H1 (cell line): ENCODE measurements around the gene HNRNPDL. TPM values are rescaled to one million over a fixed set of nuclear protein-coding genes. Genes with fewer than 3 reads are reported as not detected.
A peak's percentile ranks its signal among the peaks of the same experiment; 100 is the strongest.

Experiments
- CTCF ChIA-PET: fragments of 300-600 bp; sonication (Branson Sonifier 250); formaldehyde crosslinking; loops from one replicate; lab custom pipeline; 2021; ENCODE audit not compliant: partially characterized antibody; lab: Charles Lee
- POLR2A ChIA-PET: fragments of 300-600 bp; sonication (Branson Sonifier 250); formaldehyde crosslinking; loops from one replicate; lab custom pipeline; 2021; ENCODE audit warnings: inconsistent platforms; ENCODE audit not compliant: partially characterized antibody; lab: Charles Lee
- DNase-seq, 2 experiments: peaks; one replicate each; pipeline versions ENCODE4 v3.0.0 to v3.0.0-alpha.2; 2010 to 2022; ENCODE audit warnings: low spot score in 2 of 2, low read depth in 1 of 2, mixed read lengths in 1 of 2
- FAIRE-seq: peaks from 2 replicates; lab custom pipeline; 2011; peaks lifted over from hg19 to GRCh38; lab: Jason Lieb, UNC
- H2AFZ ChIP-seq: 2 replicates; pipeline ENCODE4 v1.8.1; 2012; ENCODE audit warnings: low read length, inconsistent platforms
- H2AK5ac ChIP-seq: 2 replicates; pipeline ENCODE4 v1.6.1; 2013; ENCODE audit warnings: low read depth, low read length
- H2BK120ac ChIP-seq: replicated peaks from 2 replicates; pipeline ENCODE3; 2013; ENCODE audit warnings: low read depth, low read length, inconsistent platforms
- H2BK12ac ChIP-seq: 2 replicates; pipeline ENCODE4 v1.6.1; 2013; ENCODE audit warnings: low read depth, low read length
- H2BK15ac ChIP-seq: 2 replicates; pipeline ENCODE4 v1.6.1; 2013; ENCODE audit warnings: low read length
- H2BK20ac ChIP-seq: 2 replicates; pipeline ENCODE4 v1.6.1; 2013; ENCODE audit warnings: low read length
- H2BK5ac ChIP-seq: 2 replicates; pipeline ENCODE4 v1.6.1; 2013; ENCODE audit warnings: low read depth, low read length
- H3K14ac ChIP-seq: 2 replicates; pipeline ENCODE4 v1.6.1; 2013; ENCODE audit warnings: inconsistent platforms; ENCODE audit not compliant: insufficient read length
- H3K18ac ChIP-seq: 2 replicates; pipeline ENCODE4 v1.6.1; 2013; ENCODE audit warnings: low read length; ENCODE audit errors: extremely low read depth
- H3K23ac ChIP-seq: 2 replicates; pipeline ENCODE4 v1.6.1; 2013; ENCODE audit warnings: inconsistent platforms; ENCODE audit not compliant: insufficient read length
- H3K23me2 ChIP-seq: 2 replicates; pipeline ENCODE4 v1.6.1; 2013; ENCODE audit warnings: low read depth, low read length
- H3K27ac ChIP-seq: 2 replicates; pipeline ENCODE4 v1.6.1; 2011; ENCODE audit warnings: low read depth, low read length, inconsistent platforms
- H3K27me3 ChIP-seq, 4 experiments: replicated peaks in 1 of 4; 1 replicate in 1 of 4; 2 replicates in 3 of 4; pipeline versions ENCODE4 v1.6.1 to v1.8.1; 2011 to 2013; ENCODE audit warnings: low read length in 3 of 4, mild to moderate bottlenecking in 3 of 4, inconsistent platforms in 2 of 4, mixed read lengths in 2 of 4, moderate library complexity in 1 of 4; ENCODE audit not compliant: control insufficient read depth in 3 of 4, insufficient read depth in 3 of 4; ENCODE audit errors: extremely low read depth in 1 of 4
- H3K36me3 ChIP-seq, 4 experiments: 2 replicates each; pipeline versions ENCODE4 v1.6.1 to v1.8.1; 2011 to 2013; ENCODE audit warnings: mild to moderate bottlenecking in 4 of 4, low read length in 3 of 4, moderate library complexity in 2 of 4, control low read depth in 1 of 4, inconsistent platforms in 1 of 4; ENCODE audit not compliant: insufficient read depth in 4 of 4, control insufficient read depth in 2 of 4
- H3K4ac ChIP-seq: replicated peaks from 2 replicates; pipeline ENCODE3; 2013; ENCODE audit warnings: low read length, low read depth, mixed read lengths, inconsistent platforms; ENCODE audit not compliant: insufficient read length
- H3K4me1 ChIP-seq, 4 experiments: replicated peaks in 1 of 4; 1 replicate in 1 of 4; 2 replicates in 3 of 4; pipeline versions ENCODE4 v1.6.1 to v1.8.1; 2011 to 2013; ENCODE audit warnings: low read length in 3 of 4, inconsistent platforms in 2 of 4, mixed read lengths in 1 of 4; ENCODE audit not compliant: insufficient read depth in 4 of 4, control insufficient read depth in 3 of 4
- H3K4me2 ChIP-seq, 2 experiments: 2 replicates each; pipeline versions ENCODE4 v1.6.1 to v1.8.1; 2011 to 2013; ENCODE audit warnings: low read depth in 2 of 2, low read length in 2 of 2, control low read depth in 1 of 2, inconsistent platforms in 1 of 2, mild to moderate bottlenecking in 1 of 2; ENCODE audit not compliant: insufficient read depth in 1 of 2
- H3K4me3 ChIP-seq, 4 experiments: fragments of 200-600, 300-600 bp in 1 of 4; sonication (generic), shearing (Covaris generic), sonication (Bioruptor Twin) in 1 of 4; 2 replicates each; pipeline versions ENCODE4 v1.5.1 to v1.8.1; 2011 to 2016; ENCODE audit warnings: low read length in 4 of 4, low read depth in 3 of 4, control low read depth in 2 of 4, inconsistent platforms in 2 of 4, mild to moderate bottlenecking in 2 of 4, mixed read lengths in 1 of 4, moderate library complexity in 1 of 4; ENCODE audit not compliant: insufficient read depth in 2 of 4; ENCODE audit errors: extremely low read depth in 1 of 4
- H3K56ac ChIP-seq: replicated peaks from 2 replicates; pipeline ENCODE3; 2013; ENCODE audit warnings: low read depth, mild to moderate bottlenecking, mixed read lengths, low read length, inconsistent platforms; ENCODE audit not compliant: insufficient read length
- H3K79me1 ChIP-seq: 2 replicates; pipeline ENCODE4 v1.6.1; 2013; ENCODE audit warnings: low read depth, low read length, control low read depth
- H3K79me2 ChIP-seq, 2 experiments: 2 replicates each; pipeline versions ENCODE4 v1.6.1 to v1.8.1; 2012 to 2013; ENCODE audit warnings: low read length in 2 of 2, mild to moderate bottlenecking in 2 of 2, inconsistent platforms in 1 of 2; ENCODE audit not compliant: insufficient read depth in 2 of 2, control insufficient read depth in 1 of 2
- H3K9ac ChIP-seq, 4 experiments: replicated peaks in 1 of 4; 1 replicate in 1 of 4; 2 replicates in 3 of 4; pipeline versions ENCODE4 v1.6.1 to v1.8.1; 2011 to 2013; ENCODE audit warnings: low read depth in 3 of 4, low read length in 3 of 4, control low read depth in 2 of 4, mild to moderate bottlenecking in 2 of 4, moderate library complexity in 2 of 4, inconsistent platforms in 1 of 4; ENCODE audit errors: extremely low read depth in 1 of 4
- H3K9me3 ChIP-seq, 2 experiments: 2 replicates each; pipeline versions ENCODE4 v1.6.1 to v1.8.1; 2012 to 2013; ENCODE audit warnings: mild to moderate bottlenecking in 2 of 2, moderate library complexity in 2 of 2, control low read depth in 1 of 2, inconsistent platforms in 1 of 2, low read depth in 1 of 2, low read length in 1 of 2, mixed read lengths in 1 of 2; ENCODE audit not compliant: insufficient read depth in 2 of 2
- H4K20me1 ChIP-seq, 2 experiments: replicated peaks in 1 of 2; 2 replicates each; pipeline versions ENCODE3 to v1.8.1; 2011 to 2013; ENCODE audit warnings: inconsistent platforms in 2 of 2, low read length in 2 of 2, mild to moderate bottlenecking in 1 of 2; ENCODE audit not compliant: insufficient read depth in 2 of 2, control insufficient read depth in 1 of 2
- H4K5ac ChIP-seq: 2 replicates; pipeline ENCODE4 v1.6.1; 2013; ENCODE audit warnings: low read length, low read depth, mixed read lengths, inconsistent platforms; ENCODE audit not compliant: insufficient read length
- H4K8ac ChIP-seq: 2 replicates; pipeline ENCODE4 v1.8.0; 2013; ENCODE audit warnings: mild to moderate bottlenecking, moderate library complexity, low read length, inconsistent platforms; ENCODE audit not compliant: insufficient read depth; ENCODE audit errors: extremely low read depth
- H4K91ac ChIP-seq: replicated peaks from 2 replicates; pipeline ENCODE3; 2013; ENCODE audit warnings: low read length, mixed read lengths, inconsistent platforms; ENCODE audit not compliant: insufficient read length
- YY1 ChIP-seq: IDR thresholded peaks from 2 replicates; pipeline ENCODE4 v1.6.1; 2011; ENCODE audit warnings: low read depth, mild to moderate bottlenecking, low read length
- WGBS, 2 experiments: shearing (Covaris generic) in 1 of 2; methylation state at CpG; one replicate each; pipeline versions ENCODE4 v1.1.6 to v1.1.7; 2013 to 2015; ENCODE audit warnings: low lambda C conversion rate in 2 of 2, mixed read lengths in 2 of 2, inconsistent platforms in 1 of 2, low coverage in 1 of 2, missing lambda C conversion rate in 1 of 2; ENCODE audit not compliant: insufficient replicate concordance in 2 of 2, insufficient coverage in 1 of 2, insufficient read length in 1 of 2; ENCODE audit errors: extremely low coverage in 1 of 2, missing lambda C conversion rate in 1 of 2; 5-methylcytosine and 5-hydroxymethylcytosine counted together
- polyA plus RNA-seq, 7 experiments: library from polyadenylated mRNA; depleted of rRNA in 3 of 7; stranded (reverse) in 5 of 7; unstranded in 2 of 7; fragments of >200 nt in 5 of 7; fragments of 200-250 nt in 2 of 7; gene quantifications; 1 replicate in 5 of 7; 2 replicates in 1 of 7; 4 replicates in 1 of 7; pipeline versions ENCODE4 v1.2.1 to v1.2.3, GENCODE V29; 2011 to 2013; ENCODE audit warnings: missing spikeins in 2 of 7, mixed read lengths in 2 of 7
- total RNA-seq: library from RNA; stranded (reverse); fragmentation: NEBNext Ultra II Directional; extraction: Animal tissue kit (Norgen Biotek cat#: 25700); gene quantifications from 2 replicates; pipeline ENCODE4 v1.2.1, GENCODE V29; 2021
- TF ChIP-seq, protein P1 (sequence below): IDR thresholded peaks from 2 replicates; pipeline ENCODE4 v1.6.1; 2012; ENCODE audit warnings: inconsistent platforms

The HNRNPDL gene
- total and polyA plus RNA-seq, 2 of the 8 experiments (the other 6 are each of a cell fraction or from before 2014, with no cell fraction given) = 197 to 411 TPM

DNA sequence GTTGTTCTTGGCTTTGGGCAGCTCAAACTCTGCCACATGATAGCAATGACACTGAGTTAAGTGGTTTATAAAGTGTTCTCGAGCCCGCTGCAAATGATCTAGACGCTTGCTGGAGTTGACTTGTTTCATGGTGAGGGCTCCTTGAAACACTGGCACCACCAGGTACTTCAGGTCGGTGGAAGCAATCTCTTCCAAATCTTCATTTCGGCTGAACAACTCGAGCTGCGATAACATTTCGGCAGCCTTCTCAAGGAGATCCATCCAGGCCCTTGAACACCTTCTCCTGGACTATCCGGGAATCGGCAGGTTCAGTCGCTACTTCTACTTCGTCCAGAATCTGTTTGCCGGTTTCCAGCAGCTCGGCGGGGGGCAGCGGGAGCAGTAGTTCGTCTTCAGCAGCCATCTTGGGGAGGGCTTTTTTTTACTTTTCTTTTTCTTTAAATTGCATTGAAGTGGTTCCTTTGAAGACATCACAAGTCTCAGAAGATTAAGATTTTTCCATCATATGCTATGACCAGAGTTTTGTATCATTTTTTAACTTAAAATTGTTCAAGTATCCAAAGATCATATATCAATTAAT is 28.0 kb downstream of the HNRNPDL start:
- Histone ChIP-seq H3K9me3 (no peaks in the 10 kb centered on the region), H2BK5ac (no peak overlapping the region), H3K14ac (no peak overlapping the region), H2AK5ac (no peak overlapping the region), H3K4ac (no peak overlapping the region), H3K56ac (no peak overlapping the region), H3K79me2 (no peaks in the 10 kb centered on the region), H3K23me2 (no peaks in the 10 kb centered on the region), H3K23ac (no peak overlapping the region), H2BK15ac (no peak overlapping the region), H3K18ac (no peak overlapping the region), H3K27ac (no peak overlapping the region), H2BK12ac (no peak overlapping the region), H3K4me3 (no peak overlapping the region), H2BK120ac (no peak overlapping the region), H3K4me2 (no peak overlapping the region), H2BK20ac (no peak overlapping the region), H4K20me1 (no peaks in the 10 kb centered on the region), H3K27me3 (no peaks in the 10 kb centered on the region), H4K8ac (no peak overlapping the region), H3K9ac (no peak overlapping the region), H3K79me1 (no peaks in the 10 kb centered on the region), H2AFZ (peak overlapping the region; percentile 54; the same call in 1 of the 2 replicates), H3K4me1 (no peaks in the 10 kb centered on the region), H3K36me3 (no peaks in the 10 kb centered on the region), H4K5ac (no peak overlapping the region), H4K91ac (no peak overlapping the region)
- POLR2A ChIA-PET = interaction anchor here (0.7 to 2.5 kb wide), 7 partner anchors 20 to 35 kb away, joined by 3 to 9 read pairs (median 6); partner anchors contain the start of gene HNRNPD
- no peak for DNase-seq
- WGBS, 2 experiments = 95% methylated on average over 17 of the region's 17 CpGs; no CpG with 5 or more reads in 1 of the 2 experiments
- TF ChIP-seq YY1 = peak; percentile 77; the same call in 1 of the 2 replicates
- TF ChIP-seq, protein P1, sequence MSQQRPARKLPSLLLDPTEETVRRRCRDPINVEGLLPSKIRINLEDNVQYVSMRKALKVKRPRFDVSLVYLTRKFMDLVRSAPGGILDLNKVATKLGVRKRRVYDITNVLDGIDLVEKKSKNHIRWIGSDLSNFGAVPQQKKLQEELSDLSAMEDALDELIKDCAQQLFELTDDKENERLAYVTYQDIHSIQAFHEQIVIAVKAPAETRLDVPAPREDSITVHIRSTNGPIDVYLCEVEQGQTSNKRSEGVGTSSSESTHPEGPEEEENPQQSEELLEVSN = no peak
- CTCF ChIA-PET = interaction anchor here (0.6 kb wide), 1 partner anchor 336 kb away, joined by 4 read pairs; no protein-coding TSS in a partner anchor
- no peak for FAIRE-seq
